Kidney (tissue), 14 donors: Measurements from ENCODE around the gene EIF1AX. TPM values are rescaled to one million over a fixed set of nuclear protein-coding genes. Genes with fewer than 3 reads are reported as not detected.

ENCODE experiments used
- DNase-seq, 5 donors: peaks; one replicate each; pipeline ENCODE4 v3.0.0-alpha.2; 2013 to 2020
- FAIRE-seq: peaks from 2 replicates; lab custom pipeline; 2012; peaks lifted over from hg19 to GRCh38; lab: Jason Lieb, UNC
- H3K27ac ChIP-seq, 2 donors: one replicate each; pipeline ENCODE4 v1.7.0; 2013; ENCODE audit warnings: low read depth in 2 of 2, low read length in 2 of 2, inconsistent platforms in 1 of 2
- H3K27me3 ChIP-seq: one replicate; pipeline ENCODE4 v1.7.1; 2013; ENCODE audit warnings: low read length, inconsistent platforms; ENCODE audit not compliant: control insufficient read depth, insufficient read depth
- H3K36me3 ChIP-seq, 3 donors: one replicate each; pipeline versions ENCODE4 v1.7.0 to v1.7.1; 2013; ENCODE audit warnings: low read length in 3 of 3, control low read depth in 1 of 3, inconsistent platforms in 1 of 3; ENCODE audit not compliant: insufficient read depth in 3 of 3, control insufficient read depth in 2 of 3
- H3K4me1 ChIP-seq, 3 donors: one replicate each; pipeline versions ENCODE4 v1.7.0 to v1.7.1; 2013; ENCODE audit warnings: low read length in 3 of 3, inconsistent platforms in 1 of 3, low read depth in 1 of 3; ENCODE audit not compliant: control insufficient read depth in 2 of 3, insufficient read depth in 2 of 3
- H3K4me3 ChIP-seq, 3 donors: one replicate each; pipeline versions ENCODE4 v1.7.0 to v1.8.1; 2013; ENCODE audit warnings: low read length in 3 of 3, control low read depth in 1 of 3, inconsistent platforms in 1 of 3
- H3K9ac ChIP-seq, 3 donors: one replicate each; pipeline versions ENCODE4 v1.7.0 to v1.7.1; 2013; ENCODE audit warnings: low read length in 3 of 3, control low read depth in 1 of 3, inconsistent platforms in 1 of 3
- H3K9me3 ChIP-seq, 3 donors: one replicate each; pipeline versions ENCODE4 v1.7.0 to v1.7.1; 2013; ENCODE audit warnings: low read length in 3 of 3, control low read depth in 1 of 3, inconsistent platforms in 1 of 3; ENCODE audit not compliant: control insufficient read depth in 2 of 3, insufficient read depth in 1 of 3
- intact Hi-C: fragments of 100-400 bp; cut with DNase I; formaldehyde crosslinking; loops from one replicate; pipeline ENCODE4 v1.11.1; 2022
- polyA plus RNA-seq: library from polyadenylated mRNA; stranded (reverse); fragments of 350-450 nt; fragmentation: Illumina TruSeq; extraction: RNeasy Lipid Tissue Mini Kit (QIAGEN cat#74804); gene quantifications from one replicate; pipeline ENCODE4 v1.2.3, GENCODE V29; 2014; ENCODE audit warnings: low read depth, low replicate concordance; ENCODE audit not compliant: insufficient read depth
- total RNA-seq: library from RNA; stranded (reverse); fragmentation: NEBNext Ultra II Directional; extraction: Animal tissue kit (Norgen Biotek cat#: 25700); gene quantifications from one replicate; pipeline ENCODE4 v1.2.1, GENCODE V29; 2021
- TF ChIP-seq, protein P1 (sequence below): IDR thresholded peaks from 3 replicates; pipeline ENCODE4 v1.5.1; 2012; ENCODE audit warnings: mild to moderate bottlenecking, moderate library complexity, borderline replicate concordance; ENCODE audit not compliant: insufficient read depth; ENCODE audit errors: extremely low read depth
- donor health status: control.
- donor health status: control.
- donor health status: control.
- donor health status: control.
- donor health status: control.
- donor health status: DM: yes; HTN: yes; CAD: no.
- donor health status: Normal renal cell carcinoma (clear cell type).

The EIF1AX gene
- total and polyA plus RNA-seq, 2 donors from 2014 or later = 29.4 to 104 TPM

- intact Hi-C loops = no loop called here
- H3K4me1 ChIP-seq = peaks cover 4 to 6% (median 4%) of the 10 kb centered on the region in 3 donors
- FAIRE-seq (no peak), DNase-seq (peak in 1 of 5 donors; percentile 3)
- peaks cover 7% of the 10 kb centered on the region for H3K27me3 ChIP-seq
- no peak overlapping the region for H3K4me3 ChIP-seq
- H3K27ac ChIP-seq = no peak overlapping the region
- H3K36me3 ChIP-seq = no peaks in the 10 kb centered on the region
- TF ChIP-seq, protein P1, sequence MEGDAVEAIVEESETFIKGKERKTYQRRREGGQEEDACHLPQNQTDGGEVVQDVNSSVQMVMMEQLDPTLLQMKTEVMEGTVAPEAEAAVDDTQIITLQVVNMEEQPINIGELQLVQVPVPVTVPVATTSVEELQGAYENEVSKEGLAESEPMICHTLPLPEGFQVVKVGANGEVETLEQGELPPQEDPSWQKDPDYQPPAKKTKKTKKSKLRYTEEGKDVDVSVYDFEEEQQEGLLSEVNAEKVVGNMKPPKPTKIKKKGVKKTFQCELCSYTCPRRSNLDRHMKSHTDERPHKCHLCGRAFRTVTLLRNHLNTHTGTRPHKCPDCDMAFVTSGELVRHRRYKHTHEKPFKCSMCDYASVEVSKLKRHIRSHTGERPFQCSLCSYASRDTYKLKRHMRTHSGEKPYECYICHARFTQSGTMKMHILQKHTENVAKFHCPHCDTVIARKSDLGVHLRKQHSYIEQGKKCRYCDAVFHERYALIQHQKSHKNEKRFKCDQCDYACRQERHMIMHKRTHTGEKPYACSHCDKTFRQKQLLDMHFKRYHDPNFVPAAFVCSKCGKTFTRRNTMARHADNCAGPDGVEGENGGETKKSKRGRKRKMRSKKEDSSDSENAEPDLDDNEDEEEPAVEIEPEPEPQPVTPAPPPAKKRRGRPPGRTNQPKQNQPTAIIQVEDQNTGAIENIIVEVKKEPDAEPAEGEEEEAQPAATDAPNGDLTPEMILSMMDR = no peak
- H3K9me3 ChIP-seq = no peaks in the 10 kb centered on the region
- no peak overlapping the region for H3K9ac ChIP-seq
Measured at GRCh38 chrX:20143561-20143960, 1.9 kb upstream of the EIF1AX start.

GRCh38 chrX:20143111-20143510 is 1.5 kb upstream of the EIF1AX start:
- Histone ChIP-seq H3K27me3 (peaks cover 2% of the 10 kb centered on the region), H3K27ac (no peak overlapping the region), H3K9ac (no peak overlapping the region), H3K9me3 (no peaks in the 10 kb centered on the region), H3K4me1 (peaks cover 4 to 6% (median 4%) of the 10 kb centered on the region in 3 donors), H3K36me3 (no peaks in the 10 kb centered on the region), H3K4me3 (no peak overlapping the region)
- peak in 1 of 5 donors; percentile 3 for DNase-seq
- TF ChIP-seq, protein P1 = no peak
- no peak for FAIRE-seq
- intact Hi-C loops = no loop called here

DNA sequence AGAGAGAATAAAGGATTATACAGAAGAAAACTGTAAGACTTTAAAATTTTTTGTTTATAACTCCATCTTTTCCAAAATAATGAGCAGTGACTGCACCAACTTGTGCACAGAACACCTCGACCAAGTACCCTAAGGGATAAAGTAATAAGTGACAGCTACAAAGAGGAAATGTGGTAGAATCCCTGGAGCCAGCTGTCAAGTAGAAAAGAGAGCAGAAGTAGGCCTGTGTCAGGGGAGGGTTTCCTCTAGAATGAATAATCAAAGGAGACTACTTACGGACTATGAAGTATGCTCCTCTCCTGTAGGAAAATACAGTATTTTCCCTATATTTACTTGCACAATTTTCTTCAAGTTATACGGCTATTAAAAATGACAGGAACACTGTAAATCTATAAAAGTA is 1.2 kb downstream of the EIF1AX start:
- H3K4me3 ChIP-seq = peak overlapping the region; percentile 92 to 93 (median 93)
- no peaks in the 10 kb centered on the region for H3K27me3 ChIP-seq
- FAIRE-seq (no peak), DNase-seq (no peak)
- peak overlapping the region in 2 of 3 donors; percentile 29 to 92 for H3K9ac ChIP-seq
- TF ChIP-seq, protein P1 = no peak
- no peaks in the 10 kb centered on the region for H3K9me3 ChIP-seq
- no peaks in the 10 kb centered on the region for H3K36me3 ChIP-seq
- H3K4me1 ChIP-seq = peaks cover 4 to 6% (median 4%) of the 10 kb centered on the region in 3 donors
- no peak overlapping the region for H3K27ac ChIP-seq
- intact Hi-C loops = no loop called here

DNA sequence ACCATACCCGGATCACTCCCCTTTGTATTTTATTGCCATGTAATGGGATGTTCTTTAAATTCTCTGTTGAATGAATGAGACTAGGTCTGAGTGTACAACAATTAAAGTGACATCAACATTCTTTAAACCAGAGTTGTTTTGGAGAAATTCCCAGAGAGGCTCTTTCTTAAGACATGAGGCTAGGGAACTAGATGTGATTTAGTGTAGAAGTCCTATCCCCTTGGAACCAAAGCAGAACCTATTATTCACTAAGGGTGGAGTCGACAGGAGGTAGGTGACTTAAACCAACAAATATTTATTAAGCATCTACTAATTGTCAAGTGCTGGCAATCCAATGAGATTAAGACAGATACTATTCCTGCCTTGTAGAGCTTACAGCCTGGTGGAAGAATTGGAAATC is 1.7 kb downstream of the EIF1AX start:
- TF ChIP-seq, protein P1 = no peak
- FAIRE-seq = no peak
- peaks cover 0 to 2% (median 0%) of the 10 kb centered on the region in 3 donors for H3K36me3 ChIP-seq
- intact Hi-C loops = no loop called here
- H3K9ac ChIP-seq = peak overlapping the region in 2 of 3 donors; percentile 29 to 92
- no peak for DNase-seq
- H3K27ac ChIP-seq = no peak overlapping the region
- H3K9me3 ChIP-seq = no peaks in the 10 kb centered on the region
- peaks cover 4 to 6% (median 4%) of the 10 kb centered on the region in 3 donors for H3K4me1 ChIP-seq
- H3K27me3 ChIP-seq = no peaks in the 10 kb centered on the region
- peak overlapping the region; percentile 92 to 93 (median 93) for H3K4me3 ChIP-seq
